ENCODE measurements around the gene CYB5B. TPM values are rescaled to one million over a fixed set of nuclear protein-coding genes. Genes with fewer than 3 reads are reported as not detected.

CYB5B gene
- total RNA-seq, 1 donor from 2014 or later: 34.9 TPM

Other genes starting within 250 kb of the CYB5B start
- 33.8 TPM for gene SNTB2, start 237.5 kb upstream of the CYB5B start, total RNA-seq
- gene VPS4A, start 113.3 kb upstream of the CYB5B start, total RNA-seq: 17.9 TPM
- 8.9 TPM for gene PDF, start 94.0 kb upstream of the CYB5B start, total RNA-seq
- gene COG8, start 85.1 kb upstream of the CYB5B start, total RNA-seq: 20.0 TPM
- gene NIP7, start 84.8 kb upstream of the CYB5B start, total RNA-seq: 16.7 TPM
- gene TMED6, start 72.8 kb upstream of the CYB5B start, total RNA-seq: not detected
- gene TERF2, start 38.6 kb upstream of the CYB5B start, total RNA-seq: 29.9 TPM
- 43.1 TPM for gene NFAT5, start 141.3 kb downstream of the CYB5B start, total RNA-seq